K562 (cell line): ENCODE measurements around the gene PCBD1. TPM values are rescaled to one million over a fixed set of nuclear protein-coding genes. Genes with fewer than 3 reads are reported as not detected.

ENCODE experiments used
- CC2D1A ChIP-seq: fragments of 450-650 bp; IDR thresholded peaks from 2 replicates; pipeline ENCODE4 v1.6.1; 2017; ENCODE audit warnings: mild to moderate bottlenecking
- MAZ ChIP-seq, 2 experiments: fragments of 450-650 bp in 1 of 2; sonication (generic) in 1 of 2; formaldehyde crosslinking; IDR thresholded peaks in 1 of 2; conservative IDR thresholded peaks in 1 of 2; 2 replicates each; pipeline versions ENCODE4 v1.4.0 to v1.5.0; 2020; ENCODE audit warnings: mild to moderate bottlenecking in 1 of 2, missing genetic modification reagents in 1 of 2
- TFE3 ChIP-seq: fragments of 450-650 bp; formaldehyde crosslinking; IDR thresholded peaks from 2 replicates; pipeline ENCODE4 v1.4.0; 2020; ENCODE audit warnings: mild to moderate bottlenecking, mixed read lengths
- VEZF1 ChIP-seq: fragments of 200-800 bp; sonication (Bioruptor generic); IDR thresholded peaks from 2 replicates; pipeline ENCODE4 v1.6.1; 2017; ENCODE audit warnings: missing genetic modification characterization, missing compliant biosample characterization
- ZNF740 ChIP-seq, 3 experiments: fragments of 200-800 bp in 1 of 3; sonication (Bioruptor generic) in 1 of 3; sonication (generic) in 1 of 3; formaldehyde crosslinking in 1 of 3; IDR thresholded peaks; 2 replicates each; pipeline versions ENCODE4 v1.6.1 to v1.8.0; 2016 to 2022; ENCODE audit warnings: mild to moderate bottlenecking in 2 of 3, missing compliant biosample characterization in 2 of 3, missing genetic modification characterization in 2 of 3, missing genetic modification reagents in 1 of 3
- polyA plus RNA-seq, 8 experiments: library from polyadenylated mRNA; depleted of rRNA in 4 of 8; stranded (reverse) in 5 of 8; unstranded in 3 of 8; fragments of >200 nt; fragmentation: Nextera tagmentation in 2 of 8; fragmentation: Illumina TruSeq in 1 of 8; extraction: Ambion mirVana in 2 of 8; extraction: Trizol in 1 of 8; gene quantifications; 2 replicates each; pipeline versions ENCODE4 v1.2.1 to v1.2.3, GENCODE V29; 2011 to 2014; ENCODE audit warnings: inconsistent platforms in 1 of 8, missing spikeins in 1 of 8
- total RNA-seq, 7 experiments: library from RNA; depleted of rRNA in 6 of 7; stranded (reverse); fragments of >200 nt in 6 of 7; fragmentation: Illumina TruSeq in 2 of 7; extraction: Trizol in 2 of 7; gene quantifications; 2 replicates each; pipeline versions ENCODE4 v1.2.1 to v1.2.3, GENCODE V29; 2011 to 2021; ENCODE audit warnings: low replicate concordance in 1 of 7
- TF ChIP-seq, protein P1 (sequence below), 3 experiments: IDR thresholded peaks in 2 of 3; conservative IDR thresholded peaks in 1 of 3; 2 replicates each; pipeline ENCODE4 v1.5.1; 2011 to 2012; ENCODE audit warnings: low read length in 3 of 3, mild to moderate bottlenecking in 3 of 3, control low read depth in 2 of 3, improper control_type of control experiment in 1 of 3, inconsistent platforms in 1 of 3, low read depth in 1 of 3, mixed read lengths in 1 of 3, moderate library complexity in 1 of 3; ENCODE audit not compliant: insufficient read depth in 2 of 3
- TF ChIP-seq, protein P2 (sequence below), 2 experiments: fragments of 450-650 bp; formaldehyde crosslinking in 1 of 2; IDR thresholded peaks; 2 replicates each; pipeline versions ENCODE4 v1.4.0 to v1.6.1; 2014 to 2020; ENCODE audit warnings: mild to moderate bottlenecking in 2 of 2, borderline replicate concordance in 1 of 2, low read depth in 1 of 2

Gene PCBD1
- total and polyA plus RNA-seq, 9 of the 15 experiments (the other 6 are each of a cell fraction or from before 2014, with no cell fraction given), result 14.6 to 109 (median 57.0) TPM

- TF ChIP-seq TFE3 (CRISPR knock-in tag) (no peak), MAZ (CRISPR knock-in tag; conservative IDR thresholded peaks at IDR 0.05 in 1 of 2, IDR thresholded peaks at IDR 0.05 in 1 of 2) (0 out of 4 replicates have a peak, but pooled peaks of 1 of the 2 experiments have one; percentile 35), CC2D1A (peak; percentile 65; the same call in 1 of the 2 replicates), ZNF740 (CRISPR knock-in tag; IDR thresholded peaks at IDR 0.05) (peak; percentile 78), ZNF740 (tag; IDR thresholded peaks at IDR 0.05) (no peak), VEZF1 (CRISPR knock-in tag) (peak; percentile 30; the same call in 1 of the 2 replicates)
- TF ChIP-seq, protein P1, sequence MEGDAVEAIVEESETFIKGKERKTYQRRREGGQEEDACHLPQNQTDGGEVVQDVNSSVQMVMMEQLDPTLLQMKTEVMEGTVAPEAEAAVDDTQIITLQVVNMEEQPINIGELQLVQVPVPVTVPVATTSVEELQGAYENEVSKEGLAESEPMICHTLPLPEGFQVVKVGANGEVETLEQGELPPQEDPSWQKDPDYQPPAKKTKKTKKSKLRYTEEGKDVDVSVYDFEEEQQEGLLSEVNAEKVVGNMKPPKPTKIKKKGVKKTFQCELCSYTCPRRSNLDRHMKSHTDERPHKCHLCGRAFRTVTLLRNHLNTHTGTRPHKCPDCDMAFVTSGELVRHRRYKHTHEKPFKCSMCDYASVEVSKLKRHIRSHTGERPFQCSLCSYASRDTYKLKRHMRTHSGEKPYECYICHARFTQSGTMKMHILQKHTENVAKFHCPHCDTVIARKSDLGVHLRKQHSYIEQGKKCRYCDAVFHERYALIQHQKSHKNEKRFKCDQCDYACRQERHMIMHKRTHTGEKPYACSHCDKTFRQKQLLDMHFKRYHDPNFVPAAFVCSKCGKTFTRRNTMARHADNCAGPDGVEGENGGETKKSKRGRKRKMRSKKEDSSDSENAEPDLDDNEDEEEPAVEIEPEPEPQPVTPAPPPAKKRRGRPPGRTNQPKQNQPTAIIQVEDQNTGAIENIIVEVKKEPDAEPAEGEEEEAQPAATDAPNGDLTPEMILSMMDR (IDR thresholded peaks at IDR 0.05 in 2 of 3, conservative IDR thresholded peaks at IDR 0.05 in 1 of 3; ENCODE audit: insufficient read depth in 2 of 3, low read depth in 1 of 3, low read length in 3 of 3), result peak; percentile 90 to 98 (median 95)
- TF ChIP-seq, protein P2, sequence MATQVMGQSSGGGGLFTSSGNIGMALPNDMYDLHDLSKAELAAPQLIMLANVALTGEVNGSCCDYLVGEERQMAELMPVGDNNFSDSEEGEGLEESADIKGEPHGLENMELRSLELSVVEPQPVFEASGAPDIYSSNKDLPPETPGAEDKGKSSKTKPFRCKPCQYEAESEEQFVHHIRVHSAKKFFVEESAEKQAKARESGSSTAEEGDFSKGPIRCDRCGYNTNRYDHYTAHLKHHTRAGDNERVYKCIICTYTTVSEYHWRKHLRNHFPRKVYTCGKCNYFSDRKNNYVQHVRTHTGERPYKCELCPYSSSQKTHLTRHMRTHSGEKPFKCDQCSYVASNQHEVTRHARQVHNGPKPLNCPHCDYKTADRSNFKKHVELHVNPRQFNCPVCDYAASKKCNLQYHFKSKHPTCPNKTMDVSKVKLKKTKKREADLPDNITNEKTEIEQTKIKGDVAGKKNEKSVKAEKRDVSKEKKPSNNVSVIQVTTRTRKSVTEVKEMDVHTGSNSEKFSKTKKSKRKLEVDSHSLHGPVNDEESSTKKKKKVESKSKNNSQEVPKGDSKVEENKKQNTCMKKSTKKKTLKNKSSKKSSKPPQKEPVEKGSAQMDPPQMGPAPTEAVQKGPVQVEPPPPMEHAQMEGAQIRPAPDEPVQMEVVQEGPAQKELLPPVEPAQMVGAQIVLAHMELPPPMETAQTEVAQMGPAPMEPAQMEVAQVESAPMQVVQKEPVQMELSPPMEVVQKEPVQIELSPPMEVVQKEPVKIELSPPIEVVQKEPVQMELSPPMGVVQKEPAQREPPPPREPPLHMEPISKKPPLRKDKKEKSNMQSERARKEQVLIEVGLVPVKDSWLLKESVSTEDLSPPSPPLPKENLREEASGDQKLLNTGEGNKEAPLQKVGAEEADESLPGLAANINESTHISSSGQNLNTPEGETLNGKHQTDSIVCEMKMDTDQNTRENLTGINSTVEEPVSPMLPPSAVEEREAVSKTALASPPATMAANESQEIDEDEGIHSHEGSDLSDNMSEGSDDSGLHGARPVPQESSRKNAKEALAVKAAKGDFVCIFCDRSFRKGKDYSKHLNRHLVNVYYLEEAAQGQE (IDR thresholded peaks at IDR 0.05; ENCODE audit: borderline replicate concordance), result peak; percentile 66
- TF ChIP-seq, protein P2 (CRISPR knock-in tag; IDR thresholded peaks at IDR 0.05; ENCODE audit: low read depth), result no peak
Measured at GRCh38 chr10:70903262-70903921, 15.0 kb upstream of the PCBD1 start (continued).
